Loucy (cell line): ENCODE data around the gene TMEM121.

Experiments used
- EZH2phosphoT487 ChIP-seq: fragments of 200-600 bp; IDR thresholded peaks from 2 replicates; pipeline ENCODE4 v1.6.1; 2018; ENCODE audit warnings: antibody characterized with exemption, mild to moderate bottlenecking, moderate library complexity, borderline replicate concordance
- TF ChIP-seq, protein P1 (sequence below): fragments of 200-600 bp; sonication (generic); conservative IDR thresholded peaks from 2 replicates; pipeline ENCODE4 v1.5.1; 2014; ENCODE audit warnings: mild to moderate bottlenecking, antibody characterized with exemption, low read length

DNA sequence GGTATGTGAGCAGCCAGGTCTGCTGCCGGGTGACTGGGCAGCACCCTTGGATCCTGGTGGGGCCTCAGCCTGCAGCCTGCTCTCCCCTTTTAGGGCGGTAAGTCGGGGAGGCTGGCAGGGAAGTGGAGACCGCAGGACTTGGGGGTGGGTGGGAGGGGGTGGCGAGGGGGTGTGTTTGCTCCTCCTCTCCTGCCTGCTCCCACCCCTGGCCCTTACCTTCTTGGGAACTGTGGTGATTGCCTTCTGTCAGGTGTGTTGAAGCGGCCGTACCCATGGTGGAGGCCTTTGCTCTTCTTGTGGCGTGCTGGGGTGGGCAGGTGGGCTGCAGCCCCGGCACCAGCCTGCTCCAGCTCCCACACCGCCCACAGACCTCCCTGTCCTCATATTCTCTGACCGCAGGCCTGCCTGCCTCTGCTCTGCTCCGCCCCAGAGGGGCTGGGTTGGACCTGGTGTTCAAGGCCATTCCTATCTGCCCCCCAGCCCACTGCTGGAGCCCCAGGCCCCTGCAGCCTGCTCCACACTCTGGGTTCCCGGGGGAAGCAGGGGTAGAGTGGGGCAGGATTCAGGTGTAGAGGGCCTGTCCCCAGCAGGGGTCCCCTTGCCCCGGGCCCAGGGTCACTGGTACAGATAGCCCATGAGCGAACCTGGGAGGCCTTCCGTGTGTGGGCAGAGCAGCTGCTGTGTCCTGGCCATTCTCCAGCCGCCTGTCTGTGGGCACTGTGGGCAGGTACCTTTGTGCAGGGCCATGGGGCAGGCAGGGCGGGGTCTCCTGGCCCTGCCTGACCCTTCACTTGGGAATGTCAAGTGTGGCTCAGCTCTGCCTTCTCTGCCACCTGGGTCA is 30.2 kb upstream of the TMEM121 start:
- TF ChIP-seq, protein P1, sequence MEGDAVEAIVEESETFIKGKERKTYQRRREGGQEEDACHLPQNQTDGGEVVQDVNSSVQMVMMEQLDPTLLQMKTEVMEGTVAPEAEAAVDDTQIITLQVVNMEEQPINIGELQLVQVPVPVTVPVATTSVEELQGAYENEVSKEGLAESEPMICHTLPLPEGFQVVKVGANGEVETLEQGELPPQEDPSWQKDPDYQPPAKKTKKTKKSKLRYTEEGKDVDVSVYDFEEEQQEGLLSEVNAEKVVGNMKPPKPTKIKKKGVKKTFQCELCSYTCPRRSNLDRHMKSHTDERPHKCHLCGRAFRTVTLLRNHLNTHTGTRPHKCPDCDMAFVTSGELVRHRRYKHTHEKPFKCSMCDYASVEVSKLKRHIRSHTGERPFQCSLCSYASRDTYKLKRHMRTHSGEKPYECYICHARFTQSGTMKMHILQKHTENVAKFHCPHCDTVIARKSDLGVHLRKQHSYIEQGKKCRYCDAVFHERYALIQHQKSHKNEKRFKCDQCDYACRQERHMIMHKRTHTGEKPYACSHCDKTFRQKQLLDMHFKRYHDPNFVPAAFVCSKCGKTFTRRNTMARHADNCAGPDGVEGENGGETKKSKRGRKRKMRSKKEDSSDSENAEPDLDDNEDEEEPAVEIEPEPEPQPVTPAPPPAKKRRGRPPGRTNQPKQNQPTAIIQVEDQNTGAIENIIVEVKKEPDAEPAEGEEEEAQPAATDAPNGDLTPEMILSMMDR, result no peak
- TF ChIP-seq EZH2phosphoT487, result no peak
